ENCODE results near the gene PCNT.

Gene PCNT

DNA sequence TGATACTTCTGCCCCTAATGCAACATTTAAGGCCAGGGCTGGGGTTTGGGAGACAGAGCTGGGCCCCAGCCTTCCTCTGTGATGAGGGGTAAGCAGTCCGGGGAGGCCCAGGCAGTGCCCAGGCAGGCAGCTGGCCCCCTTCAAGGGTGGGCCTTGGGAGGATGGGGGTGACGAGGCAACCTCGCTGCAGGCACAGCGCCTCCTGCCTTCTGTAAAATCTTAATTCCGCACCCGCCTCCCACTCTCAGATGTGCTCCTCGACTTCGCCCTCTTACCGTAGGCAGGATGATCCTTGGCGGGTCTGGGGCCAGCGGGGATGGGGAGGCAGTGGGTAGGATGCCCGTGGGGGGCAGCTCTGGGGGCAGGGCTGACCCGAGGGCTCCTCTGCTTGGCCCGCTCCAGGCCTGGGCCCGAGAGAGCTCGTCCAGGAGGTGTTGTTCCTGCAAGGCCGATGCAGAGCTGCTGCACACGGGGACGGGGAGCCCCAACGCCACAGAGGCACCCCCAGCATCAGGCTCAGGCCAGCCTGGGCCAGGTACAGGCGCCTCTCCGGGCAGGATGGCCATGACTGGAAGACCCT lies 9.4 kb upstream of the PCNT start:
- POLR2A ChIA-PET = interaction anchor here (1.5 kb wide), 1 partner anchor 8 kb away, joined by 6 read pairs; no protein-coding TSS in a partner anchor
- no peak for DNase-seq (ENCODE audit: extremely low spot score)
- TF ChIP-seq NFRKB (IDR thresholded peaks at IDR 0.05) (no peak), ZNF384 (IDR thresholded peaks at IDR 0.05) (no peak)
- CTCF ChIA-PET = no interaction called here

DNA sequence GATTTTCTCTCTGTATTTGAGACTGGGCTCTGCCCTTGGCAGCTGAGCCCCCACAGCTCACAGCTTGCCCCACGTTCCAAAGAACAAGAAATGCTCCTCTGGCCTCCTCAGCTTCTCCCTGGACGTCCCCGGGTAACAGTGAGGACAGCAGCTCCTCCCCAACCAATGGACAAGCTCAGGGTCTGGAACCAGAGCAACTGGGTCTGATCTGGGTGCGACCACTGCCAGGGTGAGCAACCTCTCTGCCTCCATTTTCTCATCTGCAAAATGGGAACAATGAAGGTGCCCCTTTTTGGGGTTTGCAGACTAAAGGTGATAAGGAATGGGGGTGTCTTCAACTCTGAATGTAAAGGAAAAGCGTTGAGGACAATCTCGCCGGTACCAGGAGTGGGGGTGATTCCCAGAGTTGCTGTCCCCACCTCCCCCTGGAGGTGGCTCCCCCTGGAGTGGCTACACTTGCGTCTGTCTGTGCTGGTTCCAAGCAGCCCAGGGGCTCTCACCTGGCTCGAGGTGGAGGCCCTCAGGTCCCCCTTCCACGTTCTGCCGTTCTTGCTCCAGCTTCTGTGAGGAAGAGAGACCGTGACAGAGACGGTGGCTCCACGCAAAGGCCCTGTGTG lies 7.1 kb upstream of the PCNT start:
- TF ChIP-seq ZNF384 (IDR thresholded peaks at IDR 0.05) = no peak
- TF ChIP-seq FOXA1 (IDR thresholded peaks at IDR 0.05) = no peak
- no peak for TF ChIP-seq LEF1 (IDR thresholded peaks at IDR 0.05; ENCODE audit: borderline replicate concordance)
- TF ChIP-seq NFRKB (IDR thresholded peaks at IDR 0.05) = no peak
- TF ChIP-seq TARDBP (IDR thresholded peaks at IDR 0.05) = no peak
- no peak for TF ChIP-seq SP1 (IDR thresholded peaks at IDR 0.05)
- TF ChIP-seq ELF4 (IDR thresholded peaks at IDR 0.05) = no peak
- DNase-seq (ENCODE audit: extremely low spot score) = peak; percentile 6
- ChIA-PET POLR2A (interaction anchor here (1.2 kb wide), 1 partner anchor 15 kb away, joined by 3 read pairs; no protein-coding TSS in a partner anchor), CTCF (no interaction called here)

DNA sequence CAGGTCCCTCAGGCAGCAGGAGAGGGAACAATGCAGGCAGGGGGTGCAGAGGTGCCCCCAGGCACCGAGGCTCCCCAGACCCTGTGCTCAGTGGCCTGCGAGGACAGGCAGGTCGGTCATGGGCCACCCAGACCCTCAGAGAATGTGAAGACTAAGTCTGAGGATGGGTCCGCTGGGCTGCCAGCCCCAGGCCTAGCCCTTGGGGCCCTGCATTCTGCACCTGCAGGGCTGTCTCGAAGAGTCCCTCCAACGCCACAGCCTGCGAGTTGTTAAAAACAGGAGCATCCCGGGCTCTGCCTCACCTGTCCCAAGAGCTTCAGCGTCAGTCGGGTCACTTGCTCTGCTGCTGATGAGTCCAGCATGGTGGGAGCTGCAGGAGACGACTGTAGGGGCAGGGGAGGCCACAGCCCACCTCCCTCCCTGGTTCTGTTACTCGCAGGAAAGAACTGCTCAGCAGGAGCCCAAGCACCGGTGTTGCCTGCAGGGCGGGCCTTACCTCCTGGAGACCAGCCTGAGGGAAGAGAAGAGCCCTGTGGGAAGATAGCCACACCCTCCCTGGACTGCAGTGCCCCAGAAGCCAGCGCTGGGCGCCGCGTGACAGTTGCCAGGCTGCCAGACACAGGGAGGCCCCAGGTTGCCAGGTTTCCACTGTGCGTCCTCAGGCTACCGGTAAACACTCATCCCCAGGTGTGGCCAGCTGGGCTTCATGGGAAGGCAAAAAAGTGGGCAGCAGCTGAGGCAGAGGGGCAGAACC lies 6.1 kb upstream of the PCNT start:
- DNase-seq (ENCODE audit: extremely low spot score) = peak; percentile 11
- TF ChIP-seq ELF4 (IDR thresholded peaks at IDR 0.05) (no peak), BHLHE40 (IDR thresholded peaks at IDR 0.05; ENCODE audit: borderline replicate concordance) (no peak), ZNF384 (IDR thresholded peaks at IDR 0.05) (no peak), CTBP1 (IDR thresholded peaks at IDR 0.05; ENCODE audit: borderline replicate concordance) (no peak), NFRKB (IDR thresholded peaks at IDR 0.05) (no peak), SP1 (IDR thresholded peaks at IDR 0.05) (no peak), LEF1 (IDR thresholded peaks at IDR 0.05; ENCODE audit: borderline replicate concordance) (no peak), L3MBTL2 (conservative IDR thresholded peaks at IDR 0.05) (no peak), TARDBP (IDR thresholded peaks at IDR 0.05) (no peak), HDGF (IDR thresholded peaks at IDR 0.05; ENCODE audit: borderline replicate concordance) (no peak)
- ChIA-PET CTCF (no interaction called here), POLR2A (interaction anchor here (1.2 kb wide), 1 partner anchor 16 kb away, joined by 3 read pairs; no protein-coding TSS in a partner anchor)

DNA sequence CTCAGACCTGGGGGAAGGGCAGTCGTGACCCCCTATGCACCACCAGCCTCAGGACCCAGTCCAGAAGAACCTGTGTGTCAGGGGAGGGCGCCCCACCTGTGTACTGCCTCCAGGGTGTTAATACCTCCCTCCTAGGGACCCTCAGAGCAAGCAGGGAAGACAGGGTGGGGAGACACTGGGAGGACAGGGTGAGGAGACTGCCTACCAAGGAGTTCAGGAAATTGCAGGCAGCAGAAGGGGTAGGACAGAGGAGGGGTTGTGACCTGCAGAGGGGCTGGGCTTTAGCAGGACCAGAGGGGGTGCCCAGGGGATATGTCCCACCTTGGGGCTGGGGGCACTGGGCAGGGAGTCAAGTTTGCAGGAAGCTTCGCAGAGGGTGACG lies 5.5 kb upstream of the PCNT start:
- TF ChIP-seq NFRKB (IDR thresholded peaks at IDR 0.05) (no peak), L3MBTL2 (conservative IDR thresholded peaks at IDR 0.05) (no peak), ZNF384 (IDR thresholded peaks at IDR 0.05) (no peak), TARDBP (IDR thresholded peaks at IDR 0.05) (no peak), ARNT (IDR thresholded peaks at IDR 0.05) (no peak), SUZ12 (IDR thresholded peaks at IDR 0.05) (no peak)

GRCh38 chr21:46319186-46319585 lies 4.8 kb upstream of the PCNT start:
- TF ChIP-seq NFRKB (IDR thresholded peaks at IDR 0.05) (no peak), TARDBP (IDR thresholded peaks at IDR 0.05) (no peak), ARNT (IDR thresholded peaks at IDR 0.05) (no peak), BHLHE40 (IDR thresholded peaks at IDR 0.05; ENCODE audit: borderline replicate concordance) (no peak), L3MBTL2 (conservative IDR thresholded peaks at IDR 0.05) (no peak), CTBP1 (IDR thresholded peaks at IDR 0.05; ENCODE audit: borderline replicate concordance) (no peak), FOXK2 (IDR thresholded peaks at IDR 0.05) (no peak), ELF4 (IDR thresholded peaks at IDR 0.05) (no peak), HDGF (IDR thresholded peaks at IDR 0.05; ENCODE audit: borderline replicate concordance) (no peak), SUZ12 (IDR thresholded peaks at IDR 0.05) (no peak), FOXM1 (IDR thresholded peaks at IDR 0.05; ENCODE audit: borderline replicate concordance) (no peak), LEF1 (IDR thresholded peaks at IDR 0.05; ENCODE audit: borderline replicate concordance) (no peak), ZNF384 (IDR thresholded peaks at IDR 0.05) (no peak), SP1 (IDR thresholded peaks at IDR 0.05) (no peak), FOXA1 (IDR thresholded peaks at IDR 0.05) (no peak)
- TF ChIP-seq, protein P1, sequence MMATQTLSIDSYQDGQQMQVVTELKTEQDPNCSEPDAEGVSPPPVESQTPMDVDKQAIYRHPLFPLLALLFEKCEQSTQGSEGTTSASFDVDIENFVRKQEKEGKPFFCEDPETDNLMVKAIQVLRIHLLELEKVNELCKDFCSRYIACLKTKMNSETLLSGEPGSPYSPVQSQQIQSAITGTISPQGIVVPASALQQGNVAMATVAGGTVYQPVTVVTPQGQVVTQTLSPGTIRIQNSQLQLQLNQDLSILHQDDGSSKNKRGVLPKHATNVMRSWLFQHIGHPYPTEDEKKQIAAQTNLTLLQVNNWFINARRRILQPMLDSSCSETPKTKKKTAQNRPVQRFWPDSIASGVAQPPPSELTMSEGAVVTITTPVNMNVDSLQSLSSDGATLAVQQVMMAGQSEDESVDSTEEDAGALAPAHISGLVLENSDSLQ (IDR thresholded peaks at IDR 0.05) = no peak
- peak; percentile 5 for DNase-seq (ENCODE audit: extremely low spot score)
- ChIA-PET POLR2A (interaction anchor here (0.6 kb wide), 1 partner anchor 166 kb away, joined by 3 read pairs; no protein-coding TSS in a partner anchor), CTCF (no interaction called here)

More for the DNA sequence above, 5.5 kb upstream of the PCNT start:
- POLR2A ChIA-PET = no interaction called here
- DNase-seq (ENCODE audit: extremely low spot score) = no peak
- CTCF ChIA-PET = no interaction called here

DNA sequence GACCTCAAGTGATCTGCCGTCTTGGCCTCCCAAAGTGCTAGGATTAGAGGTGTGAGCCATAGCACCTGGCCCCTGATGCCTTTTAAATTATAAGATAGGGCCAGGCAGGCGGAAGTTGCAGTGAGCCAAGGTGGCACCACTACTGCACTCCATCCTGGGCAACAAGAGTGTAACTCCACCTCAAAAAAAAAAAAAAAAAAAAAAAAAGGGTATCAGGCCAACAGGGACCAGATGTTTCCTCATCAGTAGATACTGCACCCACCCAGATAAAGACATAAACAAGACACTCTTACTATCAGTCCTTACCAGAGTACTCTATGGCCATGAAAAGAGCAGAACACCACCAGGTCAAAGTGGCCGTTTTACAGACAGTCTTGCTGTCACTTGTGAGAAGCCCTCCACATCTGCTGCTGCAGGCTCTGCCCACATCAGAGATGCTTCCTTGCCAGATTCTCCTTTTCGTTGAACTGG lies 3.6 kb upstream of the PCNT start:
- DNase-seq (ENCODE audit: extremely low spot score) = peak; percentile 10
- ChIA-PET POLR2A (no interaction called here), CTCF (no interaction called here)
- 0 out of 2 replicates have a peak, but pooled peaks have one; percentile 42 for TF ChIP-seq ZNF384 (IDR thresholded peaks at IDR 0.05)
- no peak for TF ChIP-seq SUZ12 (IDR thresholded peaks at IDR 0.05)

- ChIA-PET CTCF (no interaction called here), POLR2A (interaction anchor here (0.6 to 2.7 kb wide), 7 partner anchors 8 to 313 kb away, joined by 3 to 12 read pairs (median 4); partner anchors contain the start of genes MCM3AP and YBEY)
- TF ChIP-seq HDGF (IDR thresholded peaks at IDR 0.05; ENCODE audit: borderline replicate concordance) (peak; percentile 20; the same call in 1 of the 2 replicates), ARNT (IDR thresholded peaks at IDR 0.05) (no peak)
- peak; percentile 21 for DNase-seq (ENCODE audit: extremely low spot score)
Observed at GRCh38 chr21:46322351-46323226, 1.4 kb upstream of the PCNT start.
